ENCODE data around the gene CPZ. TPM values are rescaled to one million over a fixed set of nuclear protein-coding genes. Genes with fewer than 3 reads are reported as not detected.

Gene CPZ
- total RNA-seq, 1 experiment from 2014 or later = 37.3 TPM

DNA sequence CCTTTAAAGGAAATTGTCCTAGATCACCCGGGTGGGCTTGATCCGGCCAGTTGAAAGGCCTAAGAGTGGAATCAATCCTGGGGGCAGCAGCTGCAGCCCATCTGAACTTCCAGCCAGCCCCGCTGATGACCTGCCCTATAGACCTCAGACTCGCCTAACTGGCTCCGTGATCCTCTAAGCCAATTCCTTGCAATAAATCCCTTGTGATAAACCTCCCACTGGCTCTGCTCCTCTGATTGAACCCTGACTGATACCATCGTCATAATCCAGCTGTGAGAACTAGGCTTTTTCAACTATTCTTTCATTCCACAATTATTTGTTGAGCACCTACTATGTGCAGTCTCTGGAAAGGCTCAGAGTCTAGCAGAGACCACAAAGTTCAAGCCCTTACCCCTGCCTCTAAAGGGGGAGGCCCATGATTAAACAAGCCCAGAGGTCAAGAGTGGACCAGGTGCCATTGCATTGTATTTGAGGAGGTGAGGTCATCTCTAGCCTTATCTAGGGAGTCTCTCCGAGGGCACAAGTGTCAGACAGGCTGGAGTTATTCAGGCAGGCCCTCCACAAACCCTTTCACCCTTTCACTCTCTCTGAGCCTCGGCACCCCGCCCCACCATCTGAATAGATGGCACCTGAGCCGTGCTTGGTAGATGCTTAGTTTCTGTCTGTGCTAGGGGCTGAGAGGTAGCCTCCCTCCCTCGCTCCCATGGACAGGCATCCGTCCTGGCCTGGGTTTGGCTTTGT, 32.9 kb upstream of the CPZ start:
- no peaks in the 10 kb centered on the region for H3K27me3 Mint-ChIP-seq (ENCODE audit: low read depth)
- Histone ChIP-seq H3T11ph (ENCODE audit: low read length) (no peak overlapping the region), H2BK12ac (ENCODE audit: insufficient read length, low read depth, low read length) (no peak overlapping the region), H3K4ac (ENCODE audit: low read depth, low read length) (no peak overlapping the region), H3K27ac (ENCODE audit: insufficient read length, low read depth, low read length) (no peak overlapping the region), H4K91ac (ENCODE audit: insufficient read length, low read depth, low read length) (no peak overlapping the region), H2BK20ac (ENCODE audit: low read depth, low read length, poor library complexity, severe bottlenecking) (no peak overlapping the region), H2AFZ (ENCODE audit: low read length) (no peak overlapping the region), H2AK5ac (ENCODE audit: insufficient read length, low read length) (no peak overlapping the region), H2BK120ac (ENCODE audit: low read depth, low read length, poor library complexity, severe bottlenecking) (no peak overlapping the region), H3K18ac (ENCODE audit: insufficient read length, low read depth, low read length) (no peak overlapping the region), H4K20me1 (ENCODE audit: control insufficient read depth, insufficient read depth, insufficient read length) (no peaks in the 10 kb centered on the region), H3K9me3 (ENCODE audit: control insufficient read depth, low read depth, low read length) (no peaks in the 10 kb centered on the region), H3K4me2 (ENCODE audit: insufficient read depth, insufficient read length, low read length) (no peak overlapping the region), H2BK5ac (ENCODE audit: insufficient read length, low read length) (no peak overlapping the region), H3K79me1 (ENCODE audit: insufficient read depth, low read depth, low read length, poor library complexity, severe bottlenecking) (no peaks in the 10 kb centered on the region), H4K5ac (ENCODE audit: insufficient read length, low read depth, low read length) (no peak overlapping the region), H3K23me2 (ENCODE audit: insufficient read length, low read depth, low read length, poor library complexity, severe bottlenecking) (no peaks in the 10 kb centered on the region), H3K79me2 (ENCODE audit: insufficient read depth, low read length) (no peaks in the 10 kb centered on the region), H3K27me3 (ENCODE audit: insufficient read depth, low read length) (no peaks in the 10 kb centered on the region), H3K56ac (ENCODE audit: insufficient read length, low read depth, low read length) (no peak overlapping the region), H3K14ac (ENCODE audit: insufficient read depth, low read length) (no peak overlapping the region), H3K23ac (ENCODE audit: insufficient read length, low read depth, low read length) (no peak overlapping the region), H3K4me1 (ENCODE audit: insufficient read depth, low read length) (no peaks in the 10 kb centered on the region), H3K9ac (ENCODE audit: extremely low read depth, insufficient read length, low read length) (no peak overlapping the region), H4K8ac (replicated peaks; ENCODE audit: insufficient read length, low read depth, low read length) (no peak overlapping the region), H2BK15ac (ENCODE audit: low read depth, low read length) (no peak overlapping the region)
- peaks cover 37 to 49% of the 10 kb centered on the region in 2 experiments for H3K4me1 Mint-ChIP-seq
- no peak for DNase-seq
- H3K9me3 Mint-ChIP-seq = no peaks in the 10 kb centered on the region; a peak in 1 of 5 replicates
- no peak overlapping the region; a peak in 1 of 7 replicates for H3K27ac Mint-ChIP-seq
- no CpG with 5 or more reads among the region's 12 CpGs for WGBS (ENCODE audit: extremely low coverage, insufficient read length, low lambda C conversion rate)
- H3K4me3 Mint-ChIP-seq = no peak overlapping the region
- TF ChIP-seq, protein P1, sequence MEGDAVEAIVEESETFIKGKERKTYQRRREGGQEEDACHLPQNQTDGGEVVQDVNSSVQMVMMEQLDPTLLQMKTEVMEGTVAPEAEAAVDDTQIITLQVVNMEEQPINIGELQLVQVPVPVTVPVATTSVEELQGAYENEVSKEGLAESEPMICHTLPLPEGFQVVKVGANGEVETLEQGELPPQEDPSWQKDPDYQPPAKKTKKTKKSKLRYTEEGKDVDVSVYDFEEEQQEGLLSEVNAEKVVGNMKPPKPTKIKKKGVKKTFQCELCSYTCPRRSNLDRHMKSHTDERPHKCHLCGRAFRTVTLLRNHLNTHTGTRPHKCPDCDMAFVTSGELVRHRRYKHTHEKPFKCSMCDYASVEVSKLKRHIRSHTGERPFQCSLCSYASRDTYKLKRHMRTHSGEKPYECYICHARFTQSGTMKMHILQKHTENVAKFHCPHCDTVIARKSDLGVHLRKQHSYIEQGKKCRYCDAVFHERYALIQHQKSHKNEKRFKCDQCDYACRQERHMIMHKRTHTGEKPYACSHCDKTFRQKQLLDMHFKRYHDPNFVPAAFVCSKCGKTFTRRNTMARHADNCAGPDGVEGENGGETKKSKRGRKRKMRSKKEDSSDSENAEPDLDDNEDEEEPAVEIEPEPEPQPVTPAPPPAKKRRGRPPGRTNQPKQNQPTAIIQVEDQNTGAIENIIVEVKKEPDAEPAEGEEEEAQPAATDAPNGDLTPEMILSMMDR (conservative IDR thresholded peaks at IDR 0.05) = no peak
- H3K36me3 Mint-ChIP-seq (ENCODE audit: insufficient read depth in 1 of 3, low read depth in 3 of 3) = no peaks in the 10 kb centered on the region
